Hematopoietic multipotent progenitor cell treated with erythropoietin and hydrocortisone succinate and interleukin-3 and kit ligand, for 17 days (in vitro differentiated cells): ENCODE measurements around the gene SAMD10.
"Not testable (repeated sequence)": the region's sequence is repeated elsewhere in the genome, so short reads cannot be mapped to it uniquely, and the experiment has no call there.

Experiments used
- DNase-seq: peaks from one replicate; pipeline ENCODE4 v3.0.0-alpha.2; 2015; ENCODE audit warnings: low spot score

SAMD10 gene

DNA sequence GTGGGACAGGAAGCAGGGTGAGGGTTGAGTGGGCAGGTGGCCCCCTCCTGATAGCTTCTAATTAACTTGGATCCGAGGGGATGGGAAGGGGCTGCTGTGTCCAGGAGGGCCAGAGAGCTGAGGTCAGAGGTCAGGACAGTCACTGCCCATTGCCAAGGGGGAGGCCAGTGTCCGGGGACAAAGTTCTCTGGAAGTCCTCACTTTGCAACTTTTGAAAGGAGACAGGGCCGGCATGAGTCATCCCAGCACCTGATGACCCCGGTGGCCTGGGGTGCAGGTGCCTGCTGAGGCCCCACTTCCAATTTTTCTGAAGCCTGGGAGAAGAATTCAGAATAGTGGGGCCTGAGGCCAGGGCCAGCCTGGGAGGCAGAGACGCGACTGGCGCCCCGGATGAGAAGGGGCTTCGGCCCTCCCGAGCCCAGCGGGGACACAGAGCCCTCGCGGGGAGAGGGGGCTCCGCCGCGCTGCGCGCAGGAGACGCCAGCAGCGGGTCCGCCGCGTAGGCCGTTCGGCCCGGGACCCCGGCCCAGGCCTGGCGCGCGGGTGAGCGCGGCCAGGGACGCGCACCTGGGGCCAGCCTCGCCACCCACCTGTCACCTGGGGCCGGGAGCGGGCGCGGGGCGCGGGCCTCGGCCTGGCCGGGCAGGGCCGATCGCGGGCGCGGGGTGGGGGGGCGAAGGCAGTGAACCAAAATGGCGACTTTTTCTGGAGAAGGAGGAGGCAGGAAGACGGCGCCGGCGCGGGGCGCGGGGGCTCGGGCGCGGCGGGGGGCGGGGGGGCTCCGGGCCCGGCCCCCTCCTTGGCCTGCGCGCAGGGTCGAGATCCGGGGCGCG is 10.3 kb downstream of the SAMD10 start:
- no peak for DNase-seq

DNA sequence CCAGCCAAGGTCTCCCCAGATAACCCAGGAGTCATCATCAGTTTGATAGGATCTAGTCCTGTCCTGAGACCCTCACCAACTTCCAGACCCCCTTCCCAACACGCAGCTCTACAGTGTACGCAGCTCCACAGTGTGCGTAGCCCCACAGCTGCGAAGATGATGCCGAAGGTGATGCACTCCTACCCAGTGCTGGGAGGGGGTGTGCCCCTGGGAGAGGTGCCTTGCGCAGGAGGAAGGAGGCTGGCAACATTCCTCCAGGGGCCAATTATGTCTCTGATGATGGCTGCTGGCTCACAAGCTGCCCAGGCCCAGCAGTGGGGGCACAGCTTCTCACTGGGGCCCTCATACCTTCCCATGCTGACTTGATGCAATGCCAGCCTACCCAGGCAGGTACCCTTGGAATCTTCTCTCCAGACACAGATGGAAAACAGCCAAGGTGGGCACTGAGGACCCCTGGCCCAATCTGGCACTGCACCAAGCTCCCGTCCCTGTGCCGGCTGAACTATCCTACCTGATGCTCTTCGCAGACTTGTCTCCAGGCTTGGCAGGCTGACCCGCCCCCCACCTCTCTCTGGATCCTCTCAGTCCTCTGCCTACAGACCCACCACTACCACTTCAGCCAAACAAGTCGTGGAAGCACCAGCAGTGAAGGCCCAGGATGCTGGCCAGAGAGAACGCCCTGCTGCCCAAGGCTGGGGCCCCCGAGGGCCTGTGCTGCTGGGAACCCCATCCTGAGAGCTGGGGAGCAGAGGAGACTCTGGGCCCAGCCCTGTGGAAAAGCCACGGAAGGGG is 11.1 kb downstream of the SAMD10 start:
- no peak for DNase-seq

DNA sequence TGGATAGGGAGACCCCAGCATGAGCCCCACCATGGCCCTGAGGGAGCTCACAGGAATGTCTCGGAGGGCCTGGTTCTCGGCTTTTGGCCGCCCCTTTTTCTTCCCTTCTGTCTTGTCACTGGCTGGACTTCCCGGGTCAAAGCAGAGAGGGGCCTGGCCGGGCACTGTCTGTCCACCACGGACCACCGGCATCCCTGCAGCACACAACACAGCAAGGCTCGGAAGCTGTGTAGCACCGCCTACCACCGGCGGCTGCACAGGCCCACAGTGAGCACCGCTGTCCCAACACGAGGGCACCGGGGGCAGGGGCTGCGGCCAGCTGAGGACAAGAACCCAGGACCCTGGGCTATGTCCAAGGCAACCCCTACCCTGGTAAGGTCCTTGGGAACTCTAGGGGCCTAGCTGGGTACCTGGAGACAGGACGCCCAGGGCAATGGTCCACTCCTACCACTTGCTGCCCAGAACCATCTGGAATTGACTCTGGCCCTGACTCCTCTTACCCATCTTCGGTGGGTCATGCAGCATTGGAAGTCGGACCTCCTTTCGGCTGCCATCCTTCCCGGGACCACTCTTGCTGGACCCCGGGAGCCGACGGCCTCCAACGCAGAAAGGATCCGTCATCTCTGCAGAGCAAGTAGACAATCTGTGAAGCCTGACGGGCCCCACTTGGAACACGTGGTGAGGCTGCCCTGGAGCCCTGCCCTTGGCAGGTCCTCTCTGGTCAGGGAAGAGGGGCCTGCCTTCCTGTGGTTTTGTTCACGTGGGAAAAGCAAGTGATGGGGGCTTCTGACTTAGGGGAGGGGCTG is 11.9 kb downstream of the SAMD10 start:
- no peak for DNase-seq

DNA sequence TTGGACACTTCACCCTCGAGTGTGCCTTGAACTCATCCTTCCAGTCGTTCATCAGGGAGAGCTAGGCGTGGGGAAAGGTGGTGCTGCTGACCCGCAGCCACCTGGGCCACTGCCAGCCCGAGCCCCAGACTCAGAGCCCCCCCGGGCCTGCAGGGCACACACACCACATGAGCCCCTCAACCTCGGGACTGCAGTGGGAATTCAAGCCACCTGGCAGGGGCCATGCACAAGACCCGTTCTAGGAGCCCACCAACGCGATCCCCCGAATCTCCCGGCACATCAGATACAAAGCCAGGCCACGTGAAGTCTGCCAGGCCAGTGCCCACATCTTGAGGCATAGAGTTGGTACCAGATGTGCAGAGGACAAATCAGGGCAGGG is 12.5 kb downstream of the SAMD10 start:
- no peak for DNase-seq

DNA sequence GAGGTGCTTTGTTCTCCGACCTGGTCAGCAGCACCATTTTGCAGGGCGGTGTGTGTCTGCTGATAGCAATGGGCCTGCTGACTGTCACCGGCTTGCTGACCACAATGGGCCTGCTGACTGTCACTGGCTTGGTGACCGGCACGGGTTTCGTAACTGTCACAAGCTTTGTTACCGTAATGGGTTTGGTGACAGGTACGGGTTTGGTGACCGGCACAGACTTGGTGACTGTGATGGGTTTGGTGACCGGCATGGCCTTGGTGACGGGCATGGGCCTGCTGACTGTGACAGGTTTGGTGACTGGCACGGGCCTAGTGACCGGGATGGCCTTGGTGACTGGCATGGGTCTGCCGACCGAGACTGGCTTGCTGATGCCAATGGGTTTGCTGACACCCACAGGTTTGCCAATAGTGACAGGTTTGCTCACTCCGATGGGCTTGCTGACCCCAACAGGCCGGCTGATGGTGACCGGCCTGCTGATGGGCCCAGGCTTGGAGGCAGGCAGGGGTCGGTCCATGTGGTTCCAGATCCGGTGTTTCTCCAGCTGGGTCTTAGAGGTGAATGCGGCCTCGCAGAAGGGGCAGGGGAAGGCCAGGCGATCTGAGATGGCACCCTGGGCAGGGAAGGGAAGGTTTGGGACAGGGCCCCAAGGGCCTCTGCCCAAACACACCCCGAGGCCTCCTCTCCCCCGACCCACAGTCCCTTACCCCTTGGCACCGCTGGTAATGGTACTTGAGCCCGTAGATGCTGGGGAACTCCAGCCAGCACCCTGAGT is 13.1 kb downstream of the SAMD10 start:
- no peak for DNase-seq

DNA sequence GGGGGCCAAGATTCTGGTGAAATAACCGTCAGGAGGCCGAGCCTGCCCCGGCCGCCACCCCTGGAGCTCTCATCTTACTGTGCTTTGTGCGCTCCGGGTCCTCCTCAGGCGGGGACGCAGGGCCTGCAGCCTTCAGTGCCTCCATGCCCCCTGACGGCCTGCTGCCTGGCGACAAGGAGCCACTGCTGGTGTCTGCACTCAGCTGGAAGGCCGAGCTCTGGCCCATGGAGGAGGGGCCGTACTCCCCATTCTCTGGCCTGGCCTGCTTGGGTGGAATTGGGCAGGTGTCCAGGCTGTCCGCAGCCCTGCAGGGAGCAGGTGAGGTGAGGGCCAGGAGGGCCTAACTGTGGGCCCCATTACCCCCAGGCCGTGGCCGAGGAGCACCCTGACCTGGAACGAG is 15.0 kb downstream of the SAMD10 start:
- DNase-seq: no peak

DNA sequence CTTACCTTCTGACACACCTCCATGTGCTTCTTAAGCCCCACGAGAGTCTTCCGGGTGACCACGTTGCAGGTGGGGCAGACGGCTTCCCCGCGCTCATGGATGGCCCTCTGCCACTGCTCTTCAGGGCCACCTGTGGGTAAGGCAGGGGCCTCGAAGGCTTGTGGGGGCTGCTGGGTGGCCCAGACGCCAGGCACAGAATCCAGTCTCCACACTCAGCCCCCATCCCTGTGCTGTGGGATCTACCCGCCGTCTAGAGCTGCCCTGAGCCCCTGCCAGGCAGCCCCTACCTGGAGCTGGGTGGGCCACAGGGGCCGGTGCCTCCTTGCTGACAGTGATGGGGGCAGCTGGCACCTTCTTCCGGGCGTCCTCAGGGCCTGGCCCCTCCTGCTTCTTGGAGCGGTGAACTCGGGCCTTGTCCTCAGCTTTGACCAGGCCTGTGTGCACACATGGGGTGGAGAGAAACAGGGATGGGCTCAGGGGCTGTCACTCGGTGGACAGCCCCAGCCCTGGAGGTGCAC is 15.6 kb downstream of the SAMD10 start:
- no peak for DNase-seq

DNA sequence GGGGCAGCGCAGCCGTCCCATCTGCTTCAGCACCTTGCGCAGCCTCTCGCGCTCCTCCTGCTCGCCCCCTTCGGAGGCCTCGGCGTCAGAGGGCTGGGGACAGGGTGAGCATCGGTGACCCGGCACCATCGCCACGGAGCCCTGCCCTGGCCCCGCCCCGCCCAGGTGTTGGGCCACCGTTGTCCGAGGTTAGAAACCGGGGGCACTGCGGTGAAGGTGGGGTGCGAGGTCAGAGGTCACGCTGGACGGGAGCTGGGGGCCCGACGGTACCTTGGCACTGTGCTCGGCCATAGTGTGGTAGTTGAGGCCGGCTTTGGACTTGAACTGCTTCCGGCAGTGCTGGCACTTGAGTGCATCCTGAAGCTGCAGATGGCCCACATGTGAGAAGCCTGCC is 16.1 kb downstream of the SAMD10 start:
- no peak for DNase-seq

DNA sequence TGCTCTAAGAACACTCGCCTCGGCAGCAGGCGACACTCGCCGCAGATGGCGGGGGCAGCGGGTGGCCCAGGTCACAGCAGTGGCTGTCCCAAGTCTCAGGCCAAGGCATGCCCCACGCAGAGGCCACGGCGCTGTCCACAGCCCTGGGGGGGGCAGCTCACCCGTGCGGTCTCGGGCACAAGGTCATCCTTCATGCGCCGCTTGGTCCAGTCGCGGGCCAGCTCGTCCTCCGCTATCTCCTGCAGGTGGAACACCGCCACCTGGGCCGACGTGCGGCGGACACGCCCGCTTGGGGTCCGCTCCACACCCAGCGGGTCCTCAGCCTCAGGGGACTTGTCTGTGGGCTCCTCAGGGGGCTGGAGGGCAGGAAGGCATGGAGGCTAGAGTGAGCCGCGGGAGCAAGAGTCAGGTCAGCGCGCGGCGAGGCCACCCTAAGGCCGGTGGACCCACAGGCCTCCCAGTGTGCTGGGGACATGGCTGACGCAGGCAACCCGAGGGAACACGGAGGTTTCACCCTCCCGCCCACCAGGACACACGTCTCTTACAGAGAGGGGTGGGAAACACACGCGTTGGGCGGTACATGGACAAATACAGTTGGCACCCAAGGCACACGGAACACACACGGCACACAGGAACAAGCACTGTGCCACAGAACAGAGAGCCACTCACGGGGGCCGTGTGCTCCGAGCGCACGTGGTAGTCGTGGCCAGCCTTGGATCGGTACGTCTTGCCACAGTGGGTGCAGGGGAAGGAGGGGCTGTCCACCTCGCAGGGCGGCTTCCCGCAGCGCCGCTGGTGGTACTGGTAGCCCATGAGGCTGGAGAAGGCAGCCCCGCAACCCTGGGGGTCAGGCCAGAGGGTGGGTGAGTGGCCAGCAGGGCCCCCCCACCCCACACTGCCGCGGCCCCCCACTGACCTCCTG is 16.8 kb downstream of the SAMD10 start:
- DNase-seq: no peak

DNA sequence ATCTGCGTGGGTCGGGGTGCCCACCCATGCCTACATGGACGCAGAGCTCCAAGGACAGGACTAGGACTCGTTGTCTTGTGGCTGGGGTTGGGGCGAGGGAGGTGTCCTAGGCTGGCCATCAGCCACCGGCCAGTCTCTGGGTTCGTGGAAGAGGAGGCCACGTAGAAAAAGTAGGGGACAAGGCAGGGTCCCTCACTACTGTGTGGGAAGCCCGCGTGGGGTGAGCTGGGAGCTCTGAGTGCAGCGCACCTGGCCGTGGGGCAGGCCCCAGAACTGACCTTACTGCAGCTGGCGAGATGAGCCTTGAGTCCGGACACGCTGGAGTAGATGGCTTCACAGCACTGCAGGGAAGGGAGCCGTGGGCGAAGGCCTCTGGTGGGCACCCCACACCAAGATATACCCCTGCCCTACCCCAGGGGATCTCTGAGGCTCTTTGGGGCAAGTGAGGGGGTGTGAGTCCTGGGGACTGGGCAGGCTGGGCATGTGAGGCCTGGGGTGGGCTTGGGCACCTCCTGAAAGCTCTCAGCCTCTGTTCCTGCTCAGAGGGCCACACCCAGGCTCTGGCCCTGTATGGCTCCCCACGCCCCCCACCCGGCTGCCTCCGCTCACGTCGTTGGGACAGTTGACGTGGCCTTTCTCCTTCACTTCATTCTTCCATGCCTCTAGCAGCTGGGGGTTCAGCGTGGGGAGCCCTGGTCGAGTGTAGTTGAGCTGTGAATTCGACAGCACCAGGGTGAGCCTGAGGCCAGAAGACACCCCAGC is 17.6 kb downstream of the SAMD10 start:
- no peak for DNase-seq

DNA sequence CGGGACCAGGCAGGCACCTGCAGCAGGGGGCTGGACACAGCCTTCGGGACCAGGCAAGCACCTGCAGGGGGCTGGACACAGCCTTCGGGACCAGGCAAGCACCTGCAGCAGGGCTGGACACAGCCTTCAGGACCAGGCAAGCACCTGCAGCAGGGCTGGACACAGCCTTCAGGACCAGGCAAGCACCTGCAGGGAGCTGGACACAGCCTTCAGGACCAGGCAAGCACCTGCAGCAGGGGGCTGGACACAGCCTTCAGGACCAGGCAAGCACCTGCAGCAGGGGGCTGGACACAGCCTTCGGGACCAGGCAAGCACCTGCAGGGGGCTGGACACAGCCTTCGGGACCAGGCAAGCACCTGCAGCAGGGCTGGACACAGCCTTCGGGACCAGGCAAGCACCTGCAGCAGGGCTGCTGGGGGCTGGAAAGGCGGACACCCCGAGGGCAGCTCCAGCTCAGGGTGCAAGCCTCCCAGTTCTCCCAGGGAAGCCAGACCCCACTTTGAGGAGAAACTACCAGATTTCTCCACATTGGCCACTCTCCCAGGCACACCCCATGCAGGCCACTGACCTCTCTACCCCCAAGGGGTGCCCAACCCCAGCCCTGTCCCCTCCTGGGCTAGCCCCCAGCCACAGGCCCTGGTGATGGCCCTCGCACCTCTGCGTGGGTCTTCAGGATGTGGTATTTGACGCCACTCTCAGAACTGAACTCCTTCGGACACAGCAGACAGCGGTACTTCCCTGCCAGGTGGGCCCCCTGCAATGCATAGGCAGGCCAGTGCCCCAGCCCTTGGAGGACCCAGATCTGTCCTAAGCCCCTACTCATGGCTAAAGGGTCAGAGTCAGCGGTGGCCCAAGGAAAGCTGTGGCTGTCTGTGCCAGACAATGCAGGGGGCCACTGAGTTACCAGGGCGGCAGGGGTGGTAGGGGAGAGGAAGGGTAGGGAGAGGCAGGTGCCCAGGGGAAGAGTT is 18.5 kb downstream of the SAMD10 start:
- not testable (repeated sequence) for DNase-seq

DNA sequence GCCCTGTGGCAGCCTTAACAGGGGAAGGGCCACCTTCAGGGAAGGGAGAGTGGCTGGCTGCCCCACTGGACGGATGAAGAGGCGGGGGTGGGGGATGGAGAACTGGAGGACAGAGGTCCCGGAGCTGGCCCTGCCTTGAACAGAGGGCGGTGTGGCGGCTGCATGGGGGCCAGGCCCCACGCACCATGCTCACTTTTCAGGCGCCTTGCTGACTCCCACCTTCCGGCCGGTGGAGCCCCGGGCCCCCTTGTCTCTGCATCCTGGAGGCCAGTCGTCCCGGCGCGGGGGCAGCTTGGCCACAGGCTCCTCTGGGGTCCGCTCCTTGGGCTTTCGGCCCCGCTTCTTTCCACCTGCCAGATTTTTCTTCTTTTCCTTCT is 19.8 kb downstream of the SAMD10 start:
- no peak for DNase-seq

DNA sequence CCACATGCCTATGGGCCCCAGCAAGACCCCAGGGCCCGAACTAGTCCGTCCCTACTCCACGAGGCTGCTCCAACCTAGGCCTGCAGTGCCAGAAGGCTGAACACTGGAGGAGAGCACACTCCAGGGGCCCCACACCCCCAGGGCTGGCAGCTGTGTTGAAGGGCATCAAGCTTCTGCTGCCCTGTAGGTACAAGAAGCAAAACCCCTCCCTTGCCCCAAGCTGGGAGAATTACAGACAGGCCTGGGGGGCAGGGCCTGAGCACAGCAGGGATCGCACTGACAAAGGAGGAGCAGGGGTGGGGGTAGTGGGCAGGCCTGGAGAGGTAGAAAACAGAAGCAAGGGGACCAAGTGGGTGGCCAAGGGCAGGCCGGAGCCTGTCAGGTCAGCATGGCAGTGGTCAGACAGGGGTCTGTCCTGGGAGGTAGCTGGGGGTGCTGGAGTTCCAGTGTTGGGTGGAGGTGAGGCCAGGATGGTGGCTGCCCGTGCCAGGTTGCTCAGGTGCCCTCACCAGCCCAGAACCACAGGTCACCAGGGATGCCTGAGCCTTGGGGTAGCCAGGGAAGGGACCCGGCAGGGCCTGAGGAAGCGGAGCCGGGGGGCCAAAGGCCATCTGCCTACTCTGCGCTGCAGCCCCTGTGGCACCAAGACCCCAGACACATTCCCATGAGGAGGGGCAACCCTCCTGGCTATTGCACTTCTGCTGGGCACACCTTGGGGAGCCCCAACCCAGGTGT is 20.3 kb downstream of the SAMD10 start:
- DNase-seq: no peak

DNA sequence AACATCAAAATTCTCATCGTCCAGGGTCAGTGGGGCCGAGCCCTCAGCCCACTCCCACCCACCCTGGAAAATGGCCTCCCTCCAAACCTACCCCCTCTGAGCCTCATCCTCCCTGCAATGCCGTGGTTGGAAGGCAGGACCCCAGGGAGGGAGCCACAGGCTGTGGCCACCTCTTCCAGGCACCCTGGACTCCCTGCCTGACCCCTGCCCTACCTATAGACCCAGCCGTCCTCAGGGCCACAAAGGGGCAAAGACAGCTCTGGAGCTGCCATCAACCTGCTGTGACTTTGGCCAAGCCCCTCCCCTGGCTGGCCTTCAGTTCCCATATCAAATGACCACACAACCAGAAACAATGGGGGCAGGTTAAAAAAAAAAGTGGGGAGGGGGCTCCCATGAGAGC is 21.0 kb downstream of the SAMD10 start:
- no peak for DNase-seq

DNA sequence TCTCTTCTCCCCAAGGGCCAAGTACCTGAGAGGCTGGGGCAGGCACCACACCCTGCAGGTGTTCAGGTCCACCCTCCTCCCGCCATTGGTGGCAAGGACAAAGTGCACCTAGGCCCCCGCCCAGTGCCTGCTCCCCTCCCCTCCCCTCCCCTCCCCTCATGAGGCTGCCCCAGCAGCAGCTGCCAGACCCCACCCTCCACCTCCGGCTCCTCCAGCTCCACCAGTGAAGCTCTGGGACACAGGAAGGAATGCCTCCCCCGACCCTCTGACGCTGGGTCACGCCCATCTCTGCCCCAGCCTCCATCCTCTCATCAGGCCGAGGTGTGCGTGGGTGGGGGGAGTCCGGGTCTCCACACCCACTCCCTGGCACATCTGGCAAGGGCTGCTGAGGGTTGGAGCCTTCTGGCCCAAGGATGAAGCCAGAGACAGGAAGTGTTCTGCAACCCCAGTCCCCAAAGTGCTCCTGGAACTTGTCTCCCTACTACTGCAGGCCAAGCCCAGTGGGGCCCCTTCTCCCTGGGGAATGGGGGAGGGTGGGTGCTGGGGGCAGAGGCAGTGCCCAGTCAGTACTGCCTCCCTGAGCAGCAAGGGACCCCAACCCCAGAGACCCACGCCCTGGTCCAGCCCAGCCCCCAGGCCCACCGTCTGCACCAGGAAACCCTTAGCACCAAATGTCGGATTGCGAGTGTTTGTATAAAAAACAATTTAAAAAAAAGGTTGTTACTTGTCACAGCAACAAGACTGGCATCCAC is 21.6 kb downstream of the SAMD10 start:
- no peak for DNase-seq

DNA sequence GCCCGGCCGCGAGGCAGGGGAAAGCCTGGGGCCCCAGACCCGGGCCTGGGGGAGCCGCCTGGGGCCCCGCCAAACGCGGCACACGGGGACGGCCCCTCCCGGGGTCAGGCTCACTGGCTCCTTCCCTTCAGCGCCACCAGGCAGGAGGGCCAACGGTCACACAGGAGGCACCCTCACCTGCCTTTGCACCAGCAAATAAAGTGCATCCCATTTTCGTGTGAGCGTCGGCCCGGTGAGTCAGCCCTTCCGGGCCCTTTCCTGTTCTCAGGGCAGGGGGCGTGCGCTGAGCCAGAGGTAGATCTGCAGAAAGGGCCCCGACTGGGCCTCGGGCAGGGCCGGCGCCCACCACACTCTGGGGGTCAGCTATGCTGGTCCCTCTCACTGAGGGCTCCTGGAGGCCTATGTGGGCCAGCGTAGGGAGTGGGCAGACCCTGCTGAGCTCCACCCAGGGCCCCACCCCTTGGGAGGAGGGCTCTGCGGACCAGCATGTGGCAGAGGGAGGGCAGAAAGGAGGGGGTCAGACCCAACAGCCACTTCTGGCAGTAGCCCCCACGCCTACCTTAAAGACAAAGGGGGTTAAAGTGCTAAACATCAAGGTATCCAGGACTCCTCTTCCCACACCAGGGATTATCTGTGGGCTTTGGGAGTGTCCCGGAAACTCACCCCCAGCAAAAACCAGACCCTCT is 22.3 kb downstream of the SAMD10 start:
- DNase-seq: peak; percentile 42

DNA sequence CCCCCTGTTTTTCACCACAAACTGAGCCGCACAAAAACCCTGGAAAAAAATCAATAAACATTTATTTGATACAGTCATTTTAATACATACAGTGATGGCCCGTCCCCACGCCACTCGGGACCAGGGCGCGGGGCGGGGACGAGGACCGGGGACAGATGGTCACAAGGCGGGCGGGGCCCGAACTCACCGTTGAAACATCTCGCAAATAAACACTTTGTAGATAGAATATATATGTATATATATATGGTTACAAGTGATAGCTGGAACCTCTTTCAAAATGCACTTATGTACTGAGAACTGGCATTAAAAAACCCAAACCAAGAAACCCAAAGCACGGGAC is 22.8 kb downstream of the SAMD10 start:
- DNase-seq: no peak
